HL-60 (cell line): ENCODE results near the gene PARS2.

Experiments used
- DNase-seq, 2 experiments: peaks; one replicate each; pipeline ENCODE4 v3.0.0-alpha.2; 2010 to 2020; ENCODE audit warnings: low read depth in 1 of 2, low spot score in 1 of 2
- H3K27ac ChIP-seq: fragments of 250-450 bp; sonication (Bioruptor Pico); replicated peaks from 2 replicates; pipeline ENCODE4 v1.5.1; 2020; ENCODE audit warnings: mild to moderate bottlenecking, moderate library complexity
- H3K27me3 ChIP-seq: fragments of 250-450 bp; sonication (Bioruptor Pico); 2 replicates; pipeline ENCODE4 v1.5.1; 2021; ENCODE audit warnings: mild to moderate bottlenecking, moderate library complexity; ENCODE audit not compliant: insufficient read depth, poor library complexity, severe bottlenecking
- H3K4me3 ChIP-seq: replicated peaks from 2 replicates; pipeline ENCODE4 v1.5.1; 2011; ENCODE audit warnings: mild to moderate bottlenecking, control low read depth, low read length; ENCODE audit not compliant: insufficient read depth
- CTCF ChIP-seq: IDR thresholded peaks from one replicate; pipeline ENCODE4 v1.5.1; 2011; ENCODE audit warnings: low read length, control low read depth, inconsistent platforms; ENCODE audit not compliant: insufficient read depth
- GABPA ChIP-seq: IDR thresholded peaks from 2 replicates; pipeline ENCODE4 v1.6.1; 2012; ENCODE audit warnings: low read depth
- POLR2AphosphoS5 ChIP-seq: IDR thresholded peaks from 2 replicates; pipeline ENCODE4 v1.6.1; 2012; ENCODE audit warnings: low read depth
- REST ChIP-seq: IDR thresholded peaks from 2 replicates; pipeline ENCODE4 v1.6.1; 2012; ENCODE audit warnings: low read depth; ENCODE audit not compliant: insufficient replicate concordance
- SPI1 ChIP-seq: IDR thresholded peaks from 2 replicates; pipeline ENCODE4 v1.6.1; 2012; ENCODE audit warnings: low read depth, mild to moderate bottlenecking, borderline replicate concordance
- long read RNA-seq: library from polyadenylated mRNA; unstranded; transcript quantifications from one replicate; pipeline ENCODE4 v2.0.0, GENCODE V29; 2020

Gene PARS2
- long read RNA-seq, transcript PARS2-201 (2 exons, 2,347 nt), result major isoform, 168 of 175 reads
- long read RNA-seq, partial matches to known transcripts, result 0 of 175 reads
- long read RNA-seq, other reads (novel, unspliced or antisense), result 7 of 175 reads

GRCh38 chr1:54764133-54764921 lies at the start of gene PARS2:
PARS2 (minus strand) TSS chr1:54764523; CDS start chr1:54759161, 5,362 bp downstream.
- peak within 1 kb of the TSS; percentile 96 for H3K4me3 ChIP-seq
- no peaks in the 10 kb centered on the region for H3K27me3 ChIP-seq
- TF ChIP-seq SPI1, result peak; percentile 53; the same call in 1 of the 2 replicates
- no peak for TF ChIP-seq CTCF
- peak; percentile 90; the same call in 1 of the 2 replicates for TF ChIP-seq POLR2AphosphoS5
- peak; percentile 87 for TF ChIP-seq GABPA
- peak; percentile 14 for TF ChIP-seq REST
- H3K27ac ChIP-seq, result peak within 1 kb of the TSS; percentile 75
- DNase-seq, result peak; percentile 98

GRCh38 chr1:54814126-54814498 lies 49.8 kb upstream of the PARS2 start:
- Histone ChIP-seq H3K4me3 (no peak overlapping the region), H3K27ac (no peak overlapping the region), H3K27me3 (no peaks in the 10 kb centered on the region)
- TF ChIP-seq REST (no peak), GABPA (no peak)
- DNase-seq, result no peak

- Histone ChIP-seq H3K27ac (no peak overlapping the region), H3K27me3 (no peaks in the 10 kb centered on the region), H3K4me3 (no peak overlapping the region)
- TF ChIP-seq CTCF (no peak), GABPA (no peak), SPI1 (no peak), REST (no peak), POLR2AphosphoS5 (no peak)
- DNase-seq, result no peak
Measured at GRCh38 chr1:54813485-54814125, 49.3 kb upstream of the PARS2 start.
